ENCODE results near the gene PCDHGB3.
"Not testable (repeated sequence)": the region's sequence is repeated elsewhere in the genome, so short reads cannot be mapped to it uniquely, and the experiment has no call there.

GRCh38 chr5:141415275-141415618 lies 45.2 kb downstream of the PCDHGB3 start:
- TF ChIP-seq CTCF, POLR2A (IDR thresholded peaks at IDR 0.05): not testable (repeated sequence)
